NCI-H146 treated with DMSO at 0.1 percent for 48 hours (cell line): ENCODE measurements around the gene THBS4.

Experiments used
- DNase-seq: peaks from one replicate; lab custom pipeline; 2025; ENCODE audit not compliant: unreplicated experiment; lab: John Stamatoyannopoulos, UW

The THBS4 gene

DNA sequence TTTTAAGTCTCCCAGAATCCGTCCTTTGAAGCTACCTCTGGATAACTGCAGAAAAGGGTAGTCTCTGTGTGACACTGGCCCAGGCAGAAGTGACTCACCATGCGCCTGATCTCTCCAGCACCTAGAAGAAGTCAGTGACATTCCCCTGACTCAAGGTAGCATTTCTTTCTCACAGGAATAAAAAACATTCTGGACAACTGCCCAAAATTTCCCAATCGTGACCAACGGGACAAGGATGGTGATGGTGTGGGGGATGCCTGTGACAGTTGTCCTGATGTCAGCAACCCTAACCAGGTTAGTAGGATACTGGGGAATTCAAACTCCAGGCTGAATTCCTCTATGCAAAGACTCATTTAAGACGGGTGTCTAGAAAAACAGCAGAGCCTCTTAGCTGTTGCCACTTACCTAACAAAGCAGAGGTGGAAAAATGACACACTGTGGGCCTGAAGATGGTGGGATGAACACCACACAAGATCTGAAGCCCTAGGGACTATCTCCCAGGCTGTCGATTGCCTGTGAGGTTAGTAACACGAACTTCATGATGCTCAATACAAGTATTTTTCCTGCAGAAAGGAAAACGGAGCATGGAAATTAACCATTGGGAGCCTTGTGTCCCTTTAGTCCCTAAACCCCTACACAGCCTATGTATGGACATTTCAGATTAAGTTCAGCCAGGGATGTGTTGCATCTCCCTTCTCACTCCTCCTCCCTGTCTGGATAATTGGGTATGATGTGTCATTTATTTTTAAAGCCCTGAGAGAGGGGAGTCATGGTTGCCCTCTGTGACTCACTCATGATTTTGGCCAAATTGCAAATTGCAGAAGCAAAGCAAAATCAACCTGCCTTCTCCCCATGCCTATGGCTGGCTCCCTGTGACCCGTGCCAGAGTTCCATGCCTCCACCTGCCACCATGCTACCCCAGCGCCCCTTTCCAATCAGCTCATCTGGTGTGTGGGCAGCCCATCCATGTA, 37.2 kb downstream of the THBS4 start:
- no peak for DNase-seq

DNA sequence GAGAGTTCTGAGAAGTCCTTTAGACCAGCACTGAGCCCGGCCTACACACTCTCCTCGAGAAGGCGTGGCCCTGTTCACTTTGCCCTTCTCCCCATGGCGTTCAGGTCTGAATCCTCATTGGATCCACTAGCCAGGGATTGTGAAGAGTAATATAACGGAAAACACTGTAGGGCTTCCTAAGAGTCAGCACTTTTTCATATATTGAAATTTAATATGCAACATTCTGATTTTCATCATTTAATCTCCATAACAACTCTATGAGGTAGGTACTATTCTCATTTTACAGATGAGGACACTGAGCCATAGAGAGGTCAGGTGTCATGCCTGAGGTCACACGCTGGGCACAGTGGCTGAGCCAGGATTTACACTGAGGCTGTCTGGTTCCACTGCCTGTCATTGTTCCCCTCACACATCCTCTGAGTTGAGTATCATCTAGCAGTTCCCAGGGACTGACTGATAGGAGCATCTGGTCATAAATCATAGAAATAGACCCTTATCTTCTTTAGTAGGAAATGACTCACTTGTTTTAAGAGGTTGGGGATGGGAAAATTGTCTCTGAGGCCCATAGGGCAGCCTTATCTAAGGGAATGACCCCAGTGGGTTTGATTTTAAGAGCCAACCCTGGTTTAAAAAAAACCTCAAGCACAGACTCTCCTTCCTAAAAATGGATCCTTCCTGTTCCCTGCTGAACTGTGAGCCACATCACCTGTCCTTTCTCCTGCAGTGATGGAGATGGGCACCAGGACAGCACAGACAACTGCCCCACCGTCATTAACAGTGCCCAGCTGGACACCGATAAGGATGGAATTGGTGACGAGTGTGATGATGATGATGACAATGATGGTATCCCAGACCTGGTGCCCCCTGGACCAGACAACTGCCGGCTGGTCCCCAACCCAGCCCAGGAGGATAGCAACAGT, 41.2 kb downstream of the THBS4 start:
- no peak for DNase-seq

DNA sequence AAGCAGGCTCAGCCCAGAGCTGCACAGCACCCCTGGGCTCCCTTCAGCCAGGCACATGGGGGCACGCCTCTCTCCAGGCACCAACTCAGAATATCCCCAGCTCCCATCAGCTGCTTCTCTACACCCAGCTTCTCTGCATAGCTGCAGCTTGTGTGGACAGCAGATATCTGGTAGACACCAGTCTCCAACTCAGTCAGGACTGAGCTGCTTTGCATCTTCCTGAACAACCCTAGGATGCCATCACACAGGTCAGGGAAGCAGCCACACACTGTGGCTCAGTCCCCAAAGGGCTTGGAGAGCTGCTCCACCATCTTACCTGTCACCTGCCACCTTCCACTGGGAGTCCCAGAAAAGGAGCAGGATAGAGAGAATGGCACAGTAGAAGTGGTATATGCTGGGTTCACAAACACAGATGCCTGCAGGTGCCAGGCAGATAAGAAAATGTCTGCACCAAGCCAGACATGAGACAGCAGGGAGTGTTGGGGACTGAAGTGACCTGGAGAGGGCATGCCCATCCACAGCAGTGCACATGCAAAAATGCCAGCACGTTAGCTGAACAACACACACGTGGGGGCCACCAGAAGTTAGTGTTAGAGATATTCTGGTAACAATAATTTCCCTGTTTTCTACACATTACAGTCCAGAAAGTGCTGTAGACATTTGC, 42.0 kb downstream of the THBS4 start:
- no peak for DNase-seq

DNA sequence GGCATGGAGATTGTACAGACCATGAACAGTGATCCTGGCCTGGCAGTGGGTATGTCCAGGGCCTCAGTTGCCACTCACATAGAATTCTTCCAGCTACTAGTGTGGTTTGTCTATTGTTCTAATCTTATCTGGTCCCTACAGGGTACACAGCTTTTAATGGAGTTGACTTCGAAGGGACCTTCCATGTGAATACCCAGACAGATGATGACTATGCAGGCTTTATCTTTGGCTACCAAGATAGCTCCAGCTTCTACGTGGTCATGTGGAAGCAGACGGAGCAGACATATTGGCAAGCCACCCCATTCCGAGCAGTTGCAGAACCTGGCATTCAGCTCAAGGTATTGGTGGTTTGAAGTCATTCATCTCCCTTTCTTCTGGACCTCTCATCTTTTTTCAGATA, 43.8 kb downstream of the THBS4 start:
- no peak for DNase-seq

DNA sequence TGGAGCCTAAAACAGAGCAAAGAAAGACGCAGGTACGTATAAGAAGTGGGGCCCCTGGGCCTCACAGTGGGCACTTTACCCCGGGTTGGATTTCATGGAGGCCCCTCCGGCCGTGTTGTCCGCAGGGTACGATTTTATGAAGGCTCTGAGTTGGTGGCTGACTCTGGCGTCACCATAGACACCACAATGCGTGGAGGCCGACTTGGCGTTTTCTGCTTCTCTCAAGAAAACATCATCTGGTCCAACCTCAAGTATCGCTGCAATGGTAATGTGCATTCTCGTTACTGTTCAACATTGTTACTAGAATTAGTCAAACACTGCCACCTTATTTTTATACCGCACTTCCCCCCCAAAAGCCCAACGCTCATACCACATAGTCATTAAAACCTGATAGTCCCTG, 47.1 kb downstream of the THBS4 start:
- no peak for DNase-seq

DNA sequence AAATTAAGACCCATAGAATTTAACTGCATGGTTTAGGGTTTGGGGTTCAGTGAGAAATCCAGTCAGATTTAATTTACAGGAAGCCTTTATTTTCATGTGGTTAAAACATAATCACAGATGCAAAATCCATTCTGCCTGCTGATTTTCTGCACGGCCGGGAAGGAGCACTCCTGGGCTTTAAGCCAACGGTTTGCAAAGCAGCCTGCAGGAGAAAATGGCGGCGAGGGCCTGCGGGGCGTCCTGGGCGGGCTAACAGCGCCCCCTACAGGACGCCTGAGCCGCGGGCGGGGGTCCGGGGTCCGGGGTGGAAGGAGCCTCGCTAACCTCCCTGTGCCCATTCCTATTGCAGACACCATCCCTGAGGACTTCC, 47.6 kb downstream of the THBS4 start:
- peak; percentile 43 for DNase-seq

DNA sequence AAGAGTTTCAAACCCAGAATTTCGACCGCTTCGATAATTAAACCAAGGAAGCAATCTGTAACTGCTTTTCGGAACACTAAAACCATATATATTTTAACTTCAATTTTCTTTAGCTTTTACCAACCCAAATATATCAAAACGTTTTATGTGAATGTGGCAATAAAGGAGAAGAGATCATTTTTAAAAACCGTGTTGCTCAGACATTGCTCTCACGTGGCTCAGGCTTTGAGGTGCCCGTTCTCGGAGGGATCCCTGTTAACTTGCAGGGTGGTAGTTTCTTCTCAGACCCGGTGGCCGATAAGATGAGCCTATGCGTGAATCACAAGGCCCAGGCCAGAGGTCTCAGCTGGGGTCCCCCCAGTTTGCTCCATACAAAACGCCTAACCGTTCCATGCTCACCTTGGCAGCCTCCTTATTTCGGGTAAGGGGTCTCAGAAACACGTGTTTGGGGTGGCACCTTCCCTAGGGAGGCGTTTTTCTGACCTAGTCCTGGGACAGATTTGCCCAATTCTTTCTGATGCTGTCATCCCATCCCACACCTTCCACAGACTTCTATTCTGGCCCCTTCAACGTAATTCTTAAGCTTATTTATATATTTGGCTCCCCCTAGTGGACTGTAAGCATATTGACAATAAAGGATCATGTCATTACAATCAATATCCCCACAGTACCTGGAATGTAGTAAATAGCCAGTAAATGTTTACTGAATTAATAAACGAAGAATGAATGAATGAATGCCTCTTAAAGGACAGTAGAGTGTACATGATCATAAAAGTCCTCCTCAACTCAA, 48.1 kb downstream of the THBS4 start:
- peak; percentile 83 for DNase-seq

DNA sequence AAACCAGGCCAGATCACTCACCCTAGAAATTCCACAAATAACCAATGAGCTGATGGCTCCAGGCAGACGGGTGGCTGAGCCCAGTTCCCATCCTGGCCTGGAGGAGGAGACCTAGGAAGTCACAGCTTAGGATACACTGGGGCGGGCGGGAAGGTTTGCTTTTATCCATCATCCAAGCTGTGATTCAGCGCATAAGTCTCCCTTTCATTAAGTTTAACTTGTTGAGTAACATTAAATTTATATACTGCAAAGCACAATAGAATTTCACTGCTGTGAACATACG, 55.7 kb downstream of the THBS4 start:
- no peak for DNase-seq

DNA sequence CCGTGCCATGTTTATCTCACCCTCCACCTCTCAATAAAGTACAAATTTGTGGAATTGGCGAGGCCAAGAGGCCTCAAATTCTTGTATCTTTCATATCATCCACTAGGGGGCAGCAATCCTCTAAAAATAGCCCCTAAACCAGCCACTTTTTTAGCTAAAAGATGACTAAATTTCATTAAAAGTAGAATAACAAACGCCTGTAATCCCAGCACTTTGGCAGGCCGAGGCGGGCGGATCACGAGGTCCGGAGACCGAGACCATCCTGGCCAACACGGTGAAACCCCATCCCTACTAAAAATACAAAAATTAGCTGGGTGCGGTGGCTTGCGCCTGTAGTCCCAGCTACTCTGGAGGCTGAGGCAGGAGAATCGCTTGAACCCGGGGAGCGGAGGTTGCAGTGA, 56.6 kb downstream of the THBS4 start:
- peak; percentile 45 for DNase-seq

DNA sequence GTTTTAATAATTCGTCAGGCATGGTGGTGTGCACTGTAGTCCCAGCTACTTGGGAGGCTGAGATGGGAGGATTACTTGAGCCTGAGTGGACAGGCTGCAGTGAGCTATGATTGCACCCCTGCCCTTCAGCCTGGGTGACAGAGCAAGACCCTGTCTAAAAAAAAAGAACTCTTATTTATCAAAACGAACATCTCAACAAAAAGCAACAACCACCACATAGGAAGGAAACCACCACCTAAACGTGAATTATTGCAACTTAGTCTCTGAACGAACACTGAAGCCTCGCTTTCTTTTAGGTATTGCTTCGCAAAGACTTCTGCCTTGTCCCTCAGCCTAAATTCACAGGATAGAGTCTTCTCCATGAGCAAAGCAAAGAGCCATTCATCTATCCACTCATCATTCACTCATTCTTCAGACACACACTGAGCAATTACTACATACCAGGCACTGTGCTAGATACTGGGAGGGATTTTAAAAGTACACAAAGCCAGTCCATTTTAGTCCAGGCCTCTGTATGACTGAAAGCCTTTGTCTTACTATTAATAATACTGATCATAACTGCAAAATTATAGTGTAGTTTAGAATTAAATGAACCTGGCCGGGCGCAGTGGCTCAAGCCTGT, 57.4 kb downstream of the THBS4 start:
- no peak for DNase-seq

DNA sequence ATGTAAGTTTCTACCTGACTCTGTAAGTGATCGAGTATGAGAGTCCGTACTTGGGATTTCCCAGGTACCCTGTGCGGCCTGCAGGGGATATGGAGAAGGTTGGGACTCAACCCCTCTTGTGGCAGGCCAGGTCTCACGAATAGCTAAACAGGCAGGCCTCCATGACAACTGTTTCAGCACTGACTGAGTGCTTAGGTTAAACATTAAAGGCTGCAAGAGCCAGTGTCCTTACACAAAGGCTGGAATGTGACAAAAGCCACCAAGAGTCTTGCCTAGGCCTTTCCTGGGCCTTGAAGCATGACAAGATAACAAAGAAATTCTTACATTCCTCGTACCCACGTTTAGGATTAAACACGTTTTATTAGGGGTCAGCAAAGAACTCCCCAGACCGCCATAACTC, 58.6 kb downstream of the THBS4 start:
- DNase-seq: peak; percentile 40

DNA sequence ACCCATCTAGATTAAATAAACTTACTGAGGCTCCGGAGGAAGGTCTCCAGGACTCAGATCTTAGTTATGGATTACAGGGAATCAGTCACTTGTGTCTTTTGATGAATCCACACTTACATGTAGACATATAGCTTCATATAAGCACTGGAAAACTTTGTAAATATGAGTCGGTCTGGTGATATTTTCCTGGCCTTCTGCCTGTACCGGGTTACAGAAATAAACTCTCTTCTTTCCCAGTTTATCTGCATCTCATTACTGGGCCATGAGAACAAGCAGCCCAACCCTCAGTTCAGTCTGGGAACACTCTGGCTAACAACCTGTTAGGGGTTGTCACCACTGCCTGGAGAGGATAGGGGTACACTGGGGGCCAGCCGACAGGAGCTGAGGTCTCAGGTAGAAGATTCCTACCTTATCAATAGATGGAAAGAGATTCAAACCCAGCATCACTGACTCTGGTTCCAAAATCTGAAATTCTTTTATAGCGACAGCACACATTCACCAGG, 59.1 kb downstream of the THBS4 start:
- DNase-seq: no peak

DNA sequence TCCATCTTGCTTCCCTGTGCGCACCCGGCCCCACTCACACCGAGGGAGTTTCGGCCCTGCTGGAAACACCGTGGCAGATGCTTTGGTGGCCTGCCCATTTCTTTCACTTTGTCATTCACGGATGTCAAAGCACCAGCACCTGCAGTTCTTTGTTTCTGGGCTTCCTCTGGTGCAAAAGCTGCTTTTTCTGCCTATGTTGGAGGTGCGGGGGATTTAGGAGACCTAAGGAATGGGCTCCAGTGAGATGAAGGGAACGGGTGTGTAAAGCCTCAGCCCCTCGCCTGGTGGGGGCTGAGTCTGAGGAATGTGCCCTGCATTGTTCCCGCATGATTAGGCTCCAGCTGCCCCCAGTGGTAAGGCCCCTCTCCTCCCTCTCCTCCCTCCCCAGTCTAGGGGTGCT, 62.3 kb downstream of the THBS4 start:
- DNase-seq: no peak

DNA sequence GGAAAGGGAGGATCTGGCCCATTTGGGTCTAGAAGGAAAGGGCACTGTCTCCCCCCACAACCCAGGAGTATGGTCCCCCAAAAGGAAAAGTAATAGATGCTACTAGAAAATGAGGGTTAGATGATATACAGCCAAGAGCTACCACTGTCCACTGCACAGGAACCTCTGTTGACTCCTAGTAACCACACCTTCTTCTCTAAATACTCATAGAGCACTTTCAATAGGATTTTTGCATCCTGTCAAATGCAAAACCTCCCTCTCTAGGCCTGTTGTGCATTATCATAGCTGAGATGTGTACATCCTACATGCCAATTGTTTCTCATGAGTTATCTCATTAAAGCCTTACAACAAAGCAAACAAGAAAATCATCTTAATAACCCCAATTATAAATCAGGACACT, 66.8 kb downstream of the THBS4 start:
- DNase-seq: no peak

DNA sequence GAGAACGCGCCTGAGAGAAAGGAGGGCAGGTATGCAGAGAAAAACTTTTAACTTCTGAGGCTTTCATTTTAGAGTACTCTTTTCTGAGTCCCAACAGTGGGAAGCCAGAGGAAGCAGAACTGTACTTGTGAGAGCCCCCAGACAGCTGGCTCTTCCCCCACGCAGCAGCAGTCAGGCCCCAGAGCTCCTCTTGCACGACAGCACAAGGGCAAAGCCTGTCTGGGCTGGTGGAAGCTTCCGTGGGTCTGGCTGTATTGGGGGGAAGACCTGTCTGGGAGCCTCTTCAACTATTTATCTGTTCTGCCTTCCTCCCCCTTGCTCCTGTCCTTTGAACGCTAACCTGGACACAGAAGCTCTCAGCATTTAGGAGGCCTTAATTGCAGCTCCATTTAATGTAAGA, 68.2 kb downstream of the THBS4 start:
- DNase-seq: no peak

DNA sequence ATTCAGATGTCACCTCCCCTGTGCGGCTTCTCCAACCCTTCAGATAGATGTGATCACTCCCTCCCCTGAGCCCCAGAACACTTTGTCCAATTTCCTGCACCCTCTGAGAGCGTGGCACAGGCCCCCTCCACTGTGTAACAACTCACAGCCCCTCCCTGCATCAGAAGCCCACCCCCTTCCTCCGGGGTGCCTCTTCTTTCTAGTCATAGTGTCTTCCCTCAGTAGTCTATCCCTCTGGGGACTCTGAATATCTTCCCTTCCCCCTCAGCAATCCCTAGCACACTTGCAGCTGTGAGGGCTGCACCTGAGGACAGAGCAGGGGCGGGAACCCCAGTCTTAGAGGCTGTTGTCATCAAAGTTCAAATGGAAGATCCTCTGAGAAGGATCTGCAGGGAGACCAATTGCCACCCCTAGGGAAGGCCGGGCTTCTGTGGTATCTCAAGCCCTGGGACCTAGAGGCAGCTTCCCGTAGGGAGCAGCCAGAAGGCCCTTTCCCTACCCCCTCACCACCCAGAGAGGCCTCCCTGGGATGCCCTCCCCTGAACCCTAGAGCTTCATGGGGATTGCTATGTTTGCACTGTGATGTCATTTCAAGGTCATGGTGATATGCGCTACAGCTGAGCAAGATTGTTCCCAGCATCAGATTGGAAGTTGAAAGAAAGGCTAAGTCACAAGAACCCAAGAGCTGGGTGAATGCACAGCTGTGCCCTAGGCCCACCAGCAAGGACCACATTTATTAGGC, 70.7 kb downstream of the THBS4 start:
- DNase-seq: no peak

DNA sequence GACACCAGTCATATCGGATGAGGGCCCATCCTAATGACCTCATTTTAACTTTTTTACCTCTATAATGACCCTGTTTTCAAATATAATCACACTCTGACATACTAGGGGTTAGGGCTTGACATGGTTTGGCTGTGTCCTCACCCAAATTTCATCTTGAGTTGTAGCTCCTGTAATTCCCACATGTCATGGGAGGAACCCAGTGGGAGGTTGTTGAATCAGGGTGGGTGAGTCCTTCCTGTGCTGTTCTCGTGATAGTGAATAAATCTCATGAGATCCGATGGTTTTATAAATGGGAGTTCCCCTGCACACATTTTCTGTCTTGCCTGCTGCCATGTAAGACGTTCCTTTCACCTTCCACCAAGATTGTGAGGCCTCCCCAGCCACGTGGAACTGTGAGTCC, 71.8 kb downstream of the THBS4 start:
- no peak for DNase-seq

DNA sequence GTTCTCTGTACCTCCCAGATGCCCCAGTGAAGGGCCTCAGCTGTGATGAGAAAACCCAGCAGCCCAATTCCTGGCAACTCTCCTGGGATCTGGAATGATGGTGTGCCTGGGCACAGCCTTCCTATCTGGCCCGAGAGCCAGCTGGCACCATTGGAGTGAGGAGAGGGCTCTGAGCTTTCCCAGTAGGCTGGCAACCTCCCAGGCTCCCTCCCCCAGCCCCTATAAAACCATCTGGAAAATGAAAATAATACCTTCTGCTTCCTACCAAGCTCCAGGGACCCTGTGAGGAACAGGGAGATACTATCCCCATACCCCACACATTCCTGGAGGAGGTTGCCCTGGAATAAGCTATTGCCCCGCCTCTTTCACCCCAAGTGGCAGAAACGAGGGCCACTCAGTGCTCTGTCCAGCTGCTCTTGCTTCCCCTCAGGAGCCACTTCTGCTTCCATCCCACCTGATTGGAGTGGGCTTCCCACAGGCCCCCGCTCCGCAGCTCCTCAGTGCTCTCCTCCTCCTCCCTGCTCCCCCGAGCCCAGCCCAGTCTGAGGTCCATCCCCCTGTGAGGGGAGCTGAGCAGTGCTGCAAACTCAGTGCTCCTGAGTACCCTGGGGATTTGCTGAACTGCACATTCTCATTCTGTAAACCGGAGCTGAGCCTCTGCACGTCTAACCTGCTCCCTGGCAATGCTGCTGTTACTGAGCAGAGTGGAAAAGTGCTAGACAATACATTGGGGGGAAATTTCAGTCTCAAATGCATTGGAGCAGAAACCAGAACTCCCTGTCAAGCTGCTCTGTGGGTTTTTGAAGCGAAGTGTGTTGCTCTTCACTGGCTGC, 74.7 kb downstream of the THBS4 start:
- DNase-seq: no peak
